Measurements from ENCODE around the gene DYNC2I2.

DNA sequence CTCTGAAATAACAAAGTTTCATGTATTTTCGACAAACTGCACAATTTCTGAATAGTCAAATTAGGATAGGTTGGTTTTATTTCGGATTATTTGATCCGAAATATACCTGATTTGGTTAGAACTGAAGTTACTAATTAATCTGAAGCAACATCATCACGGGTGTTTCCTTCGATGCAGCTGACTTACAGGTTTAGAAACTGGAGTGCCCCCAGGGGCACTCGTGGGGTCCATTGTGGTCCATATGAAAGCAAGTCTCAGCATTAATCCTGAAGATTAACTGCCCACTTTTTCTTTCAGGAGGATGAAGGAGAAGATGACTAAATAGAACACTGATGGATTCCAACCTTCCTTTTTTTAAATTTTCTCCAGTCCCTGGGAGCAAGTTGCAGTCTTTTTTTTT, 37.7 kb upstream of the DYNC2I2 start:
- TF ChIP-seq, protein P1, sequence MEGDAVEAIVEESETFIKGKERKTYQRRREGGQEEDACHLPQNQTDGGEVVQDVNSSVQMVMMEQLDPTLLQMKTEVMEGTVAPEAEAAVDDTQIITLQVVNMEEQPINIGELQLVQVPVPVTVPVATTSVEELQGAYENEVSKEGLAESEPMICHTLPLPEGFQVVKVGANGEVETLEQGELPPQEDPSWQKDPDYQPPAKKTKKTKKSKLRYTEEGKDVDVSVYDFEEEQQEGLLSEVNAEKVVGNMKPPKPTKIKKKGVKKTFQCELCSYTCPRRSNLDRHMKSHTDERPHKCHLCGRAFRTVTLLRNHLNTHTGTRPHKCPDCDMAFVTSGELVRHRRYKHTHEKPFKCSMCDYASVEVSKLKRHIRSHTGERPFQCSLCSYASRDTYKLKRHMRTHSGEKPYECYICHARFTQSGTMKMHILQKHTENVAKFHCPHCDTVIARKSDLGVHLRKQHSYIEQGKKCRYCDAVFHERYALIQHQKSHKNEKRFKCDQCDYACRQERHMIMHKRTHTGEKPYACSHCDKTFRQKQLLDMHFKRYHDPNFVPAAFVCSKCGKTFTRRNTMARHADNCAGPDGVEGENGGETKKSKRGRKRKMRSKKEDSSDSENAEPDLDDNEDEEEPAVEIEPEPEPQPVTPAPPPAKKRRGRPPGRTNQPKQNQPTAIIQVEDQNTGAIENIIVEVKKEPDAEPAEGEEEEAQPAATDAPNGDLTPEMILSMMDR (IDR thresholded peaks at IDR 0.05) = no peak
- no peak for TF ChIP-seq POLR2A (IDR thresholded peaks at IDR 0.05)

Data from esophagus squamous epithelium (tissue), 4 donors.